OCI-LY1 (cell line): ENCODE results near the gene STRN4.

Experiments used
- CTCF ChIP-seq: fragments of 200-600 bp; sonication (generic), shearing (Covaris generic); IDR thresholded peaks from 2 replicates; pipeline ENCODE4 v1.5.1; 2017; ENCODE audit warnings: mild to moderate bottlenecking, antibody characterized with exemption, low read length, moderate library complexity, mixed read lengths
- EZH2 ChIP-seq: fragments of 200-600 bp; sonication (generic), shearing (Covaris generic); IDR thresholded peaks from 2 replicates; pipeline ENCODE4 v1.8.0; 2017; ENCODE audit warnings: borderline replicate concordance, mixed run types, mild to moderate bottlenecking, antibody characterized with exemption, low read length, moderate library complexity, mixed read lengths

- TF ChIP-seq CTCF = no peak
- no peak for TF ChIP-seq EZH2
Measured at GRCh38 chr19:46719629-46720502, 26.4 kb downstream of the STRN4 start.
